H1 (cell line): Measurements from ENCODE around the gene ZNF511. TPM values are rescaled to one million over a fixed set of nuclear protein-coding genes. Genes with fewer than 3 reads are reported as not detected.

Source experiments
- JUN ChIP-seq: IDR thresholded peaks from 2 replicates; pipeline ENCODE4 v1.6.1; 2011; ENCODE audit warnings: low read depth, mild to moderate bottlenecking, improper control_type of control experiment, low read length
- RAD21 ChIP-seq, 2 experiments: IDR thresholded peaks in 1 of 2; conservative IDR thresholded peaks in 1 of 2; 2 replicates each; pipeline ENCODE4 v1.6.1; 2011; ENCODE audit warnings: low read depth in 2 of 2, low read length in 2 of 2, improper control_type of control experiment in 1 of 2, inconsistent platforms in 1 of 2, mild to moderate bottlenecking in 1 of 2, moderate library complexity in 1 of 2
- SIN3A ChIP-seq, 2 experiments: IDR thresholded peaks in 1 of 2; conservative IDR thresholded peaks in 1 of 2; 2 replicates each; pipeline ENCODE4 v1.6.1; 2011 to 2012; ENCODE audit warnings: low read length in 2 of 2, improper control_type of control experiment in 1 of 2, low read depth in 1 of 2, mild to moderate bottlenecking in 1 of 2
- SIX5 ChIP-seq: IDR thresholded peaks from 2 replicates; pipeline ENCODE4 v1.6.1; 2011; ENCODE audit warnings: mild to moderate bottlenecking, low read depth, low read length
- SUZ12 ChIP-seq: fragments of 200-600 bp; sonication (generic); IDR thresholded peaks from 2 replicates; pipeline ENCODE4 v1.6.1; 2012; ENCODE audit warnings: mild to moderate bottlenecking, inconsistent platforms, low read length, moderate library complexity, mixed read lengths
- ZNF274 ChIP-seq: IDR thresholded peaks from 2 replicates; pipeline ENCODE4 v1.7.0; 2012; ENCODE audit warnings: low read length, borderline replicate concordance; ENCODE audit errors: extremely low read depth
- polyA plus RNA-seq, 7 experiments: library from polyadenylated mRNA; depleted of rRNA in 3 of 7; stranded (reverse) in 5 of 7; unstranded in 2 of 7; fragments of >200 nt in 5 of 7; fragments of 200-250 nt in 2 of 7; gene quantifications; 1 replicate in 5 of 7; 2 replicates in 1 of 7; 4 replicates in 1 of 7; pipeline versions ENCODE4 v1.2.1 to v1.2.3, GENCODE V29; 2011 to 2013; ENCODE audit warnings: missing spikeins in 2 of 7, mixed read lengths in 2 of 7
- total RNA-seq: library from RNA; stranded (reverse); fragmentation: NEBNext Ultra II Directional; extraction: Animal tissue kit (Norgen Biotek cat#: 25700); gene quantifications from 2 replicates; pipeline ENCODE4 v1.2.1, GENCODE V29; 2021
- TF ChIP-seq, protein P1 (sequence below): IDR thresholded peaks from 2 replicates; pipeline ENCODE4 v1.6.1; 2012; ENCODE audit warnings: low read length, inconsistent platforms

ZNF511 gene
- total and polyA plus RNA-seq, 2 of the 8 experiments (the other 6 are each of a cell fraction or from before 2014, with no cell fraction given): 55.4 to 71.7 TPM

- TF ChIP-seq ZNF274 (no peak), SIN3A (conservative IDR thresholded peaks at IDR 0.05 in 1 of 2, IDR thresholded peaks at IDR 0.05 in 1 of 2; ENCODE audit: low read depth in 1 of 2, low read length in 2 of 2) (no peak), RAD21 (IDR thresholded peaks at IDR 0.05 in 1 of 2, conservative IDR thresholded peaks at IDR 0.05 in 1 of 2; ENCODE audit: low read depth in 2 of 2, low read length in 2 of 2) (no peak), SUZ12 (no peak; the same call in 1 of the 2 replicates), SIX5 (no peak), JUN (no peak)
- TF ChIP-seq, protein P1, sequence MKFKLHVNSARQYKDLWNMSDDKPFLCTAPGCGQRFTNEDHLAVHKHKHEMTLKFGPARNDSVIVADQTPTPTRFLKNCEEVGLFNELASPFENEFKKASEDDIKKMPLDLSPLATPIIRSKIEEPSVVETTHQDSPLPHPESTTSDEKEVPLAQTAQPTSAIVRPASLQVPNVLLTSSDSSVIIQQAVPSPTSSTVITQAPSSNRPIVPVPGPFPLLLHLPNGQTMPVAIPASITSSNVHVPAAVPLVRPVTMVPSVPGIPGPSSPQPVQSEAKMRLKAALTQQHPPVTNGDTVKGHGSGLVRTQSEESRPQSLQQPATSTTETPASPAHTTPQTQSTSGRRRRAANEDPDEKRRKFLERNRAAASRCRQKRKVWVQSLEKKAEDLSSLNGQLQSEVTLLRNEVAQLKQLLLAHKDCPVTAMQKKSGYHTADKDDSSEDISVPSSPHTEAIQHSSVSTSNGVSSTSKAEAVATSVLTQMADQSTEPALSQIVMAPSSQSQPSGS: no peak
Observed at GRCh38 chr10:133326223-133326551, 17.5 kb downstream of the ZNF511 start (continued).
